AG09309 (cell line): ENCODE data around the gene NPEPL1.
"Not testable (repeated sequence)": the region's sequence is repeated elsewhere in the genome, so short reads cannot be mapped to it uniquely, and the experiment has no call there.

ENCODE experiments used
- DNase-seq: peaks from one replicate; pipeline ENCODE4 v3.0.0-alpha.2; 2010; ENCODE audit warnings: low read depth
- H3K4me3 ChIP-seq: 2 replicates; pipeline ENCODE4 v1.5.1; 2011; ENCODE audit warnings: mild to moderate bottlenecking, low read depth, low read length, moderate library complexity; ENCODE audit not compliant: control insufficient read depth
- TF ChIP-seq, protein P1 (sequence below): IDR thresholded peaks from 2 replicates; pipeline ENCODE4 v1.5.1; 2011; ENCODE audit warnings: mild to moderate bottlenecking, low read depth, low read length, inconsistent platforms; ENCODE audit not compliant: insufficient read depth, control insufficient read depth; ENCODE audit errors: missing control alignments

The NPEPL1 gene

DNA sequence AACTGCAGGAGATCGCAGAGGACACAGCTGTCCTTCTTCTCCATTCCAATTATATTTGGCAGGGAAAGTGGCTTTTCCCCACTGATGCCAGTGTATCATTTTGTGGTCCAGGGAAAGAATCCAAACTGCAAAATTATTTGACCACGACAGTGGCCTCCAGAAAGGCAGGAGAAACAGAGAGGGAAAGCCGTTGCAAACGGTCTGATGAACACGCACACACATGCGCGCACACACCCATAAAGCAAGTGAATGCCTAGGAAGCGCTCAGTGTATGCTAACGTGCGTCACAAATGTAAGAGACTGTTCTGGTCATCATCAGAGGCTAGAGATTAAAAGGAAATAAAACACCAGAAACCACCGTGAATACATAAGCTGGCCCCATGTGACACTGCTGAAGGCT is 54.0 kb downstream of the NPEPL1 start:
- DNase-seq = no peak
- H3K4me3 ChIP-seq = no peak overlapping the region
- TF ChIP-seq, protein P1, sequence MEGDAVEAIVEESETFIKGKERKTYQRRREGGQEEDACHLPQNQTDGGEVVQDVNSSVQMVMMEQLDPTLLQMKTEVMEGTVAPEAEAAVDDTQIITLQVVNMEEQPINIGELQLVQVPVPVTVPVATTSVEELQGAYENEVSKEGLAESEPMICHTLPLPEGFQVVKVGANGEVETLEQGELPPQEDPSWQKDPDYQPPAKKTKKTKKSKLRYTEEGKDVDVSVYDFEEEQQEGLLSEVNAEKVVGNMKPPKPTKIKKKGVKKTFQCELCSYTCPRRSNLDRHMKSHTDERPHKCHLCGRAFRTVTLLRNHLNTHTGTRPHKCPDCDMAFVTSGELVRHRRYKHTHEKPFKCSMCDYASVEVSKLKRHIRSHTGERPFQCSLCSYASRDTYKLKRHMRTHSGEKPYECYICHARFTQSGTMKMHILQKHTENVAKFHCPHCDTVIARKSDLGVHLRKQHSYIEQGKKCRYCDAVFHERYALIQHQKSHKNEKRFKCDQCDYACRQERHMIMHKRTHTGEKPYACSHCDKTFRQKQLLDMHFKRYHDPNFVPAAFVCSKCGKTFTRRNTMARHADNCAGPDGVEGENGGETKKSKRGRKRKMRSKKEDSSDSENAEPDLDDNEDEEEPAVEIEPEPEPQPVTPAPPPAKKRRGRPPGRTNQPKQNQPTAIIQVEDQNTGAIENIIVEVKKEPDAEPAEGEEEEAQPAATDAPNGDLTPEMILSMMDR = no peak

DNA sequence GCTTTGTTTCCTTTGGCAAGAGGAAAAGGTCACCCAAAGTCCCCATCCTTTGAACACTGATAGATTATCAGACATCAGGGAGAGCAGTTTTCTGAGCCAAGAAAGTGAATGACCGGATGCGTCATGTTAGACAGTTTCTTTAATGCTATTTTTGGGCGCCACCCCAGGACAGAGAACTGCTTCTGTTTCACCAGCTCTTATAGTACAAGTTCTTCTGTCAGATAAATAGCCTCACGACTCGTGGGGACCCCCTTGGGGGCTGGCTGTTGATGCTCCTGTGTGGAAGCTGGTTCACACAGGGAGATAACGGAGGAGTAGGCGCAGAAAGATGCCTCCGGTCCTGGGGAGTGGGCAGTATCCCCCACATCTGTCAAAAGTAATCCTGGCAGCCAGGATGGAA is 54.6 kb downstream of the NPEPL1 start:
- H3K4me3 ChIP-seq = no peak overlapping the region
- no peak for DNase-seq
- TF ChIP-seq, protein P1 = no peak

DNA sequence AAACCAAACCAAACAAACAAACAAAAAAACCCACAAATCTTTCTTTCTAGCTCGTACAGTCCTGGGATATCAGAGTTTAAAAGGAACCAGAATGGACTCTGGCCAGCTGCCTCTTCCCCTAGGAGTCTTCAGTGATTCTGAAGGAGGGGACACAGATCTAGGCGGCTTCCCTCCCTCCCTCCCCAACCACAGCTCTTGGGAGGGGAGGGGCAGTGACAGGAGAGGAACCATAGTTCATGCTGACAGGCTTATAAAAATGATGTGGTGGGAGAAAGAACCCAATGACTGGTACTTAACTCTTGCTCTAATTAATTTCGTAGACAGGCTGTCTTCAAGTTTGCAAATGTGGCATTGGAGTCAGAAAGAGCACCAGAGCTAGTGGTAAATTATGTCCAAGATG is 56.0 kb downstream of the NPEPL1 start:
- TF ChIP-seq, protein P1 = no peak
- no peak for DNase-seq
- no peak overlapping the region for H3K4me3 ChIP-seq

DNA sequence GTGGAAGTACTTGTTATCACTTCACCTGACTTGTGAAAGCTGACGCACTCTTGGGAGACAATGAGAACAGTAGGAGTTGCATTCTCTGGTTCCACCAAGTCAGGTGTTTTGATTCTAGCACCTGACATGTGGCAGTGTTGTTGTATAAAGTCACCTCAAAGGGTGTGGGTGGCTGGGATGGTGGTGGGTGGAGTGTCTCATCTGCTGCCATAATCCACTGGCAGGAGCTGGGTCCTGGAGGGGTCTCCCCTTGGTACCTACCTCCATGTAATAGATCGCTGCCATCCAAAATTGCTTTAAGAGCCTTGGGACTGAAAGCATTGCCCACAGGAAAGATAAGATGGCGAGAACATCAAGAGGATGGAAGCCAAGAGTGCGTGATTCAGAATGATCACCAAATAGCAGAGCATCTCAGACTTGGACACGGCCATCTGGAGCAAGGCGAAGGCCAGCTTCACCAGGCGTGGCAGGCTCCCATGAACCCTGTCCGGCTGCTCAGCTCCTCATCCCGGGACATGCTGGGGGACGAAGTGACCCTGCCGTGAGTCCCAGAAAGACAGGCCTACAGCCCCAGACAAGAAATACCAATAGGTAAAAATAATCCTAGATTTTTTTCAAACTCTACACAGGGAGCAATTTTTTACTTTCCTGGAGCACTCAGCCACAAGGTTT is 56.6 kb downstream of the NPEPL1 start:
- TF ChIP-seq, protein P1 = no peak
- no peak overlapping the region for H3K4me3 ChIP-seq
- DNase-seq = no peak

DNA sequence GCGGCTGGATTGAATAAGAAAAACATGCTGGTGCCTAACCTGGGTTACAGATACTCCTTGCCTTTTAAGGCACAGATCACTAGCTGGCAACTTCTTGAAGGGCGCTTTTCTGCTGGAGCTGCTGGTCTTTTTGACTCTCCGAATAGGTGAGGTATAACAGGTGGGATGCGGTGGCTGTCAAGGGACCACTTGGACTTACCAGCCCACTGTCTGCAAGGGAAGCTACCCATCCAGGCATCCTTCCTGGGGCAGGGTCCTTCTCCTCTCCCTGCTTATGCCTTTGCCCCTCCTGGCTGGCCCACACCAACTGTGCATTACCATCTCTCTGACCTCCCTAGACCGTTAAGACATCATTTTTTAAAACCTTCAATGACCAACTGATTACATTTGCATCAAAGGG is 57.4 kb downstream of the NPEPL1 start:
- TF ChIP-seq, protein P1 = no peak
- H3K4me3 ChIP-seq = no peak overlapping the region
- DNase-seq = no peak

DNA sequence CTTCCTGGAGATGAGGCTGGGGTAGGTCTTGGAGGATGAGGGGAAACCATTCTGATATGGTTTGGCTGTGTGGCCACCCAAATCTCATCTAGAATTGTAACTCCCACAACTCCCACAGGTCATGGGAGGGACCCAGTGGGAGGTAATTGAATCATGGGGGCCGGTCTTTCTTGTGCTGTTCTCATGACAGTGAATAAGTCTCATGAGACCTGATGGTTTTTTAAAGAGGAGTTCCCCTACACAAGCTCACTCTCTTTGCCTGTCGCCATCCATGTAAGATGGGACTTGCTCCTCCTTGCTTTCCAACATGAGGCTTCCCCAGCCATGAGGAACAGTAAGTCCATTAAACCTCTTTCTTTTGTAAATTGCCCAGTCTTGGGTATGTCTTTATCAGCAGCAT is 58.1 kb downstream of the NPEPL1 start:
- DNase-seq, H3K4me3 ChIP-seq: not testable (repeated sequence)

DNA sequence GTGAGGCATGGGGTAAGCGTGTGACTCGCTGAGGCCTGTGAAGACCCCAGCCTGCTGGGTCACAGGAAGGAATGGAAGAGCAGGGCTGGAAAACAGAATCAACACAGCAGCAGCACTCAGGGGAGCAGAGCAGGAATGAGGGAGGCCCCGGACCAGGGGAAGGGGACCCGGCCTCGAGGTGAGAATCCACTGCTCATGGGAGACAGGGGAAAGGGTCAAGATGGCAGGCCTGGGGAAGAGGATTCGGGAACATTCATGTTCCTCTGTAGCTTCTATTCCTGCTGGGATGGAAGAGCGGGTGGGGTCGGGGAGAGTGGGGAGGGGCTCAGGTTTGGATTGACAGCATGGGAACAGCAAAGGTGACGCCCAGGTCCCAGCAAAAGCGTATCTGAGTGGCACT is 59.4 kb downstream of the NPEPL1 start:
- TF ChIP-seq, protein P1 = no peak
- H3K4me3 ChIP-seq = no peak overlapping the region
- no peak for DNase-seq
